NCI-H146 treated with DMSO at 0.1 percent for 48 hours (cell line): ENCODE data around the gene MDK.

Experiments used
- DNase-seq: peaks from one replicate; lab custom pipeline; 2025; ENCODE audit not compliant: unreplicated experiment; lab: John Stamatoyannopoulos, UW

MDK gene

GRCh38 chr11:46381048-46381818 lies at the start of gene MDK:
TSS of gene MDK (plus strand) at chr11:46381669. CDS start at chr11:46382058, 389 bp downstream.
- no peak for DNase-seq

- no peak for DNase-seq
Measured at GRCh38 chr11:46332093-46332567, 49.3 kb upstream of the MDK start.

GRCh38 chr11:46332568-46333393 lies 48.7 kb upstream of the MDK start:
- DNase-seq: no peak

GRCh38 chr11:46333394-46333947 lies 48.0 kb upstream of the MDK start:
- peak; percentile 30 for DNase-seq

- no peak for DNase-seq
Measured at GRCh38 chr11:46334211-46334610, 47.3 kb upstream of the MDK start.

- DNase-seq: no peak
Measured at GRCh38 chr11:46335271-46335670, 46.2 kb upstream of the MDK start.

GRCh38 chr11:46335890-46336562 lies 45.4 kb upstream of the MDK start:
- DNase-seq: no peak

- no peak for DNase-seq
Measured at GRCh38 chr11:46336563-46337180, 44.8 kb upstream of the MDK start.

GRCh38 chr11:46337626-46338345 lies 43.7 kb upstream of the MDK start:
- DNase-seq: no peak

GRCh38 chr11:46338636-46338987 lies 42.9 kb upstream of the MDK start:
- DNase-seq: no peak

GRCh38 chr11:46338988-46339666 lies 42.3 kb upstream of the MDK start:
- DNase-seq: peak; percentile 97

- DNase-seq: no peak
Measured at GRCh38 chr11:46339816-46340215, 41.7 kb upstream of the MDK start.

- no peak for DNase-seq
Measured at GRCh38 chr11:46341454-46341853, 40.0 kb upstream of the MDK start.

GRCh38 chr11:46342239-46342638 lies 39.2 kb upstream of the MDK start:
- DNase-seq: no peak

- no peak for DNase-seq
Measured at GRCh38 chr11:46343520-46343919, 37.9 kb upstream of the MDK start.

- no peak for DNase-seq
Measured at GRCh38 chr11:46345131-46345597, 36.3 kb upstream of the MDK start.

GRCh38 chr11:46345881-46346484 lies 35.5 kb upstream of the MDK start:
- no peak for DNase-seq

GRCh38 chr11:46346886-46347636 lies 34.4 kb upstream of the MDK start, which contains the start of gene DGKZ:
TSS of gene DGKZ (plus strand) at chr11:46347463. CDS start at chr11:46347660, 197 bp downstream.
- peak; percentile 35 for DNase-seq
